Measurements from ENCODE around the gene ZNF765. TPM values are rescaled to one million over a fixed set of nuclear protein-coding genes. Genes with fewer than 3 reads are reported as not detected.
"Not testable (repeated sequence)": the region's sequence is repeated elsewhere in the genome, so short reads cannot be mapped to it uniquely, and the experiment has no call there.

The ZNF765 gene
- total and polyA plus RNA-seq, 2 experiments from 2014 or later: 10.3 to 33.4 TPM

DNA sequence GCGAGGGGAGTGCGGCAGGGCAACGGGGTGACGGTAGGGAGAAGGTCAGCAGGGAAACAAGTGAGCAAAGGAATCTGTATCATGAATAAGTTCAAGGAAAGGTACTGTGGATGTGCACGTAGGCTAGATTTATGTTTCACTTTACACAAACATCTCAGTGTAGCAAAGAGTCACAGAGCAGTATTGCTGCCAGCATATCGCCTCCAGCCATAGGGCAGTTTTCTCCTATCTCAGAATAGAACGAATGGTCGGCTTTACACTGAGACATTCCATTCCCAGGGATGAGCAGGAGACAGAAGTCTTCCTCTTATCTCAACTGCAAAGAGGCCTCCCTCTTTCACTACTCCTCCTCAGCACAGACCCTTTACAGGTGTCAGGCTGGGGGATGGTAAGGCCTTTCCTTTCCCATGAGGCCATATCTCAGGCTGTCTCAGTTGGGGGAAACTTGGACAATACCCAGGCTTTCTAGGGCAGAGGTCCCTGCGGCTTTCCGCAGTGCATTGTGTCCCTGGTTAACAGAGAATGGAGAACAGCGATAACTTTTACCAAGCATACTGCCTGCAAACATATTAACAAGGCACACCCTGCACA lies 65.3 kb downstream of the ZNF765 start:
- not testable (repeated sequence) for H3K4me3 Mint-ChIP-seq; H3K27me3 ChIP-seq (ENCODE audit: insufficient read depth); DNase-seq (ENCODE audit: low spot score); H3K4me3 ChIP-seq; H3K9me2 ChIP-seq (ENCODE audit: insufficient read depth); ATAC-seq; H3K79me2 ChIP-seq (replicated peaks; ENCODE audit: insufficient read depth); H3K27me3 Mint-ChIP-seq (ENCODE audit: insufficient read depth, low read depth, poor library complexity); H3K4me2 ChIP-seq; H3K4me1 ChIP-seq (ENCODE audit: insufficient read depth); H3K27ac ChIP-seq (ENCODE audit: low read depth); H4K20me1 ChIP-seq (replicated peaks; ENCODE audit: insufficient read depth); H2AFZ ChIP-seq
- H3K27ac Mint-ChIP-seq: peak overlapping the region; percentile 4
- H3F3A ChIP-seq (replicated peaks; ENCODE audit: low read depth): 0 out of 2 replicates have a peak, but pooled peaks cover 12% of the 10 kb centered on the region
- peaks cover 26% of the 10 kb centered on the region for H3K4me1 Mint-ChIP-seq
- H3K36me3 ChIP-seq (ENCODE audit: insufficient read depth): peaks cover 23% of the 10 kb centered on the region
- H3K36me3 Mint-ChIP-seq (ENCODE audit: low read depth): peaks cover 43% of the 10 kb centered on the region
- peaks cover 34% of the 10 kb centered on the region for H3K9me3 Mint-ChIP-seq

DNA sequence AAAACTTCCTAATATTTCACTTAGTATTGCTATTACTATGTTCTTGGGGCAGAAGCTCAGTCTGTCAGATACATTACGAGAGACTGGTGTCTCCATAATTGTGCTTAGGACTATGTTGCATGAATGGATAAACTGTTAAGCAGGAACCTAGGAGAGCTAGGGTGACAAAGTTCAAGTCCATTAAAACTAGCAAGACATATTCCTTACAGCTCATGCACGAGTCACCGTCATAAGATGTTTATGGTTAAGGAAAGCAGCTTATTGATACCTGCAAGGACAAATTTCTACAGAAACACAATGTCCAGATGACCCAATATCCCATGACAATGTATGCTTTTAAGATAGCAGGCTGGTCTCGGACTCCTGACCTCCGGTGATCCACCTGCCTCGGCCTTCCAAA lies 66.9 kb downstream of the ZNF765 start:
- Histone ChIP-seq H3K9me2 (ENCODE audit: insufficient read depth) (no peaks in the 10 kb centered on the region), H3K36me3 (ENCODE audit: insufficient read depth) (peaks cover 6% of the 10 kb centered on the region; the same call in 1 of the 2 replicates), H3K4me3 (no peak overlapping the region), H3K27me3 (ENCODE audit: insufficient read depth) (no peaks in the 10 kb centered on the region), H3K4me1 (ENCODE audit: insufficient read depth) (peaks cover 5% of the 10 kb centered on the region), H4K20me1 (replicated peaks; ENCODE audit: insufficient read depth) (no peaks in the 10 kb centered on the region), H3K79me2 (replicated peaks; ENCODE audit: insufficient read depth) (no peaks in the 10 kb centered on the region), H3K4me2 (no peak overlapping the region), H2AFZ (no peak overlapping the region), H3K27ac (ENCODE audit: low read depth) (no peak overlapping the region), H3F3A (replicated peaks; ENCODE audit: low read depth) (0 out of 2 replicates have a peak, but pooled peaks cover 7% of the 10 kb centered on the region)
- Mint-ChIP-seq H3K9me3 (peaks cover 18% of the 10 kb centered on the region), H3K4me1 (peaks cover 30% of the 10 kb centered on the region), H3K27ac (no peak overlapping the region), H3K27me3 (ENCODE audit: insufficient read depth, low read depth, poor library complexity) (peaks cover 6% of the 10 kb centered on the region), H3K4me3 (no peak overlapping the region), H3K36me3 (ENCODE audit: low read depth) (peaks cover 27% of the 10 kb centered on the region)
- DNase-seq (ENCODE audit: low spot score): no peak
- ATAC-seq: no peak
- no peak for TF ChIP-seq JUNB (IDR thresholded peaks at IDR 0.05; ENCODE audit: unreplicated experiment)
- TF ChIP-seq, protein P1, sequence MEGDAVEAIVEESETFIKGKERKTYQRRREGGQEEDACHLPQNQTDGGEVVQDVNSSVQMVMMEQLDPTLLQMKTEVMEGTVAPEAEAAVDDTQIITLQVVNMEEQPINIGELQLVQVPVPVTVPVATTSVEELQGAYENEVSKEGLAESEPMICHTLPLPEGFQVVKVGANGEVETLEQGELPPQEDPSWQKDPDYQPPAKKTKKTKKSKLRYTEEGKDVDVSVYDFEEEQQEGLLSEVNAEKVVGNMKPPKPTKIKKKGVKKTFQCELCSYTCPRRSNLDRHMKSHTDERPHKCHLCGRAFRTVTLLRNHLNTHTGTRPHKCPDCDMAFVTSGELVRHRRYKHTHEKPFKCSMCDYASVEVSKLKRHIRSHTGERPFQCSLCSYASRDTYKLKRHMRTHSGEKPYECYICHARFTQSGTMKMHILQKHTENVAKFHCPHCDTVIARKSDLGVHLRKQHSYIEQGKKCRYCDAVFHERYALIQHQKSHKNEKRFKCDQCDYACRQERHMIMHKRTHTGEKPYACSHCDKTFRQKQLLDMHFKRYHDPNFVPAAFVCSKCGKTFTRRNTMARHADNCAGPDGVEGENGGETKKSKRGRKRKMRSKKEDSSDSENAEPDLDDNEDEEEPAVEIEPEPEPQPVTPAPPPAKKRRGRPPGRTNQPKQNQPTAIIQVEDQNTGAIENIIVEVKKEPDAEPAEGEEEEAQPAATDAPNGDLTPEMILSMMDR (conservative IDR thresholded peaks at IDR 0.05; ENCODE audit: low read depth in 2 of 2): no peak
- TF ChIP-seq, protein P2, sequence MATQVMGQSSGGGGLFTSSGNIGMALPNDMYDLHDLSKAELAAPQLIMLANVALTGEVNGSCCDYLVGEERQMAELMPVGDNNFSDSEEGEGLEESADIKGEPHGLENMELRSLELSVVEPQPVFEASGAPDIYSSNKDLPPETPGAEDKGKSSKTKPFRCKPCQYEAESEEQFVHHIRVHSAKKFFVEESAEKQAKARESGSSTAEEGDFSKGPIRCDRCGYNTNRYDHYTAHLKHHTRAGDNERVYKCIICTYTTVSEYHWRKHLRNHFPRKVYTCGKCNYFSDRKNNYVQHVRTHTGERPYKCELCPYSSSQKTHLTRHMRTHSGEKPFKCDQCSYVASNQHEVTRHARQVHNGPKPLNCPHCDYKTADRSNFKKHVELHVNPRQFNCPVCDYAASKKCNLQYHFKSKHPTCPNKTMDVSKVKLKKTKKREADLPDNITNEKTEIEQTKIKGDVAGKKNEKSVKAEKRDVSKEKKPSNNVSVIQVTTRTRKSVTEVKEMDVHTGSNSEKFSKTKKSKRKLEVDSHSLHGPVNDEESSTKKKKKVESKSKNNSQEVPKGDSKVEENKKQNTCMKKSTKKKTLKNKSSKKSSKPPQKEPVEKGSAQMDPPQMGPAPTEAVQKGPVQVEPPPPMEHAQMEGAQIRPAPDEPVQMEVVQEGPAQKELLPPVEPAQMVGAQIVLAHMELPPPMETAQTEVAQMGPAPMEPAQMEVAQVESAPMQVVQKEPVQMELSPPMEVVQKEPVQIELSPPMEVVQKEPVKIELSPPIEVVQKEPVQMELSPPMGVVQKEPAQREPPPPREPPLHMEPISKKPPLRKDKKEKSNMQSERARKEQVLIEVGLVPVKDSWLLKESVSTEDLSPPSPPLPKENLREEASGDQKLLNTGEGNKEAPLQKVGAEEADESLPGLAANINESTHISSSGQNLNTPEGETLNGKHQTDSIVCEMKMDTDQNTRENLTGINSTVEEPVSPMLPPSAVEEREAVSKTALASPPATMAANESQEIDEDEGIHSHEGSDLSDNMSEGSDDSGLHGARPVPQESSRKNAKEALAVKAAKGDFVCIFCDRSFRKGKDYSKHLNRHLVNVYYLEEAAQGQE (IDR thresholded peaks at IDR 0.05; ENCODE audit: unreplicated experiment): no peak
- no peak for TF ChIP-seq STAT1 (IDR thresholded peaks at IDR 0.05; ENCODE audit: unreplicated experiment)
- TF ChIP-seq, protein P3, sequence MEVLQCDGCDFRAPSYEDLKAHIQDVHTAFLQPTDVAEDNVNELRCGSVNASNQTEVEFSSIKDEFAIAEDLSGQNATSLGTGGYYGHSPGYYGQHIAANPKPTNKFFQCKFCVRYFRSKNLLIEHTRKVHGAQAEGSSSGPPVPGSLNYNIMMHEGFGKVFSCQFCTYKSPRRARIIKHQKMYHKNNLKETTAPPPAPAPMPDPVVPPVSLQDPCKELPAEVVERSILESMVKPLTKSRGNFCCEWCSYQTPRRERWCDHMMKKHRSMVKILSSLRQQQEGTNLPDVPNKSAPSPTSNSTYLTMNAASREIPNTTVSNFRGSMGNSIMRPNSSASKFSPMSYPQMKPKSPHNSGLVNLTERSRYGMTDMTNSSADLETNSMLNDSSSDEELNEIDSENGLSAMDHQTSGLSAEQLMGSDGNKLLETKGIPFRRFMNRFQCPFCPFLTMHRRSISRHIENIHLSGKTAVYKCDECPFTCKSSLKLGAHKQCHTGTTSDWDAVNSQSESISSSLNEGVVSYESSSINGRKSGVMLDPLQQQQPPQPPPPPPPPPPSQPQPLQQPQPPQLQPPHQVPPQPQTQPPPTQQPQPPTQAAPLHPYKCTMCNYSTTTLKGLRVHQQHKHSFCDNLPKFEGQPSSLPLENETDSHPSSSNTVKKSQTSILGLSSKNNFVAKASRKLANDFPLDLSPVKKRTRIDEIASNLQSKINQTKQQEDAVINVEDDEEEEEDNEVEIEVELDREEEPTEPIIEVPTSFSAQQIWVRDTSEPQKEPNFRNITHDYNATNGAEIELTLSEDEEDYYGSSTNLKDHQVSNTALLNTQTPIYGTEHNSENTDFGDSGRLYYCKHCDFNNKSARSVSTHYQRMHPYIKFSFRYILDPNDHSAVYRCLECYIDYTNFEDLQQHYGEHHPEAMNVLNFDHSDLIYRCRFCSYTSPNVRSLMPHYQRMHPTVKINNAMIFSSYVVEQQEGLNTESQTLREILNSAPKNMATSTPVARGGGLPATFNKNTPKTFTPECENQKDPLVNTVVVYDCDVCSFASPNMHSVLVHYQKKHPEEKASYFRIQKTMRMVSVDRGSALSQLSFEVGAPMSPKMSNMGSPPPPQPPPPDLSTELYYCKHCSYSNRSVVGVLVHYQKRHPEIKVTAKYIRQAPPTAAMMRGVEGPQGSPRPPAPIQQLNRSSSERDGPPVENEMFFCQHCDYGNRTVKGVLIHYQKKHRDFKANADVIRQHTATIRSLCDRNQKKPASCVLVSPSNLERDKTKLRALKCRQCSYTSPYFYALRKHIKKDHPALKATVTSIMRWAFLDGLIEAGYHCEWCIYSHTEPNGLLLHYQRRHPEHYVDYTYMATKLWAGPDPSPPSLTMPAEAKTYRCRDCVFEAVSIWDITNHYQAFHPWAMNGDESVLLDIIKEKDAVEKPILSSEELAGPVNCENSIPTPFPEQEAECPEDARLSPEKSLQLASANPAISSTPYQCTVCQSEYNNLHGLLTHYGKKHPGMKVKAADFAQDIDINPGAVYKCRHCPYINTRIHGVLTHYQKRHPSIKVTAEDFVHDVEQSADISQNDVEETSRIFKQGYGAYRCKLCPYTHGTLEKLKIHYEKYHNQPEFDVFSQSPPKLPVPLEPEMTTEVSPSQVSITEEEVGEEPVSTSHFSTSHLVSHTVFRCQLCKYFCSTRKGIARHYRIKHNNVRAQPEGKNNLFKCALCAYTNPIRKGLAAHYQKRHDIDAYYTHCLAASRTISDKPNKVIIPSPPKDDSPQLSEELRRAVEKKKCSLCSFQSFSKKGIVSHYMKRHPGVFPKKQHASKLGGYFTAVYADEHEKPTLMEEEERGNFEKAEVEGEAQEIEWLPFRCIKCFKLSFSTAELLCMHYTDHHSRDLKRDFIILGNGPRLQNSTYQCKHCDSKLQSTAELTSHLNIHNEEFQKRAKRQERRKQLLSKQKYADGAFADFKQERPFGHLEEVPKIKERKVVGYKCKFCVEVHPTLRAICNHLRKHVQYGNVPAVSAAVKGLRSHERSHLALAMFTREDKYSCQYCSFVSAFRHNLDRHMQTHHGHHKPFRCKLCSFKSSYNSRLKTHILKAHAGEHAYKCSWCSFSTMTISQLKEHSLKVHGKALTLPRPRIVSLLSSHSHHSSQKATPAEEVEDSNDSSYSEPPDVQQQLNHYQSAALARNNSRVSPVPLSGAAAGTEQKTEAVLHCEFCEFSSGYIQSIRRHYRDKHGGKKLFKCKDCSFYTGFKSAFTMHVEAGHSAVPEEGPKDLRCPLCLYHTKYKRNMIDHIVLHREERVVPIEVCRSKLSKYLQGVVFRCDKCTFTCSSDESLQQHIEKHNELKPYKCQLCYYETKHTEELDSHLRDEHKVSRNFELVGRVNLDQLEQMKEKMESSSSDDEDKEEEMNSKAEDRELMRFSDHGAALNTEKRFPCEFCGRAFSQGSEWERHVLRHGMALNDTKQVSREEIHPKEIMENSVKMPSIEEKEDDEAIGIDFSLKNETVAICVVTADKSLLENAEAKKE (CRISPR knock-in tag; IDR thresholded peaks at IDR 0.05): no peak
- no peak for TF ChIP-seq CREB1 (CRISPR knock-in tag; IDR thresholded peaks at IDR 0.05; ENCODE audit: low read depth)
- no peak for TF ChIP-seq POLR2AphosphoS5 (IDR thresholded peaks at IDR 0.05; ENCODE audit: low read depth)
- TF ChIP-seq, protein P4, sequence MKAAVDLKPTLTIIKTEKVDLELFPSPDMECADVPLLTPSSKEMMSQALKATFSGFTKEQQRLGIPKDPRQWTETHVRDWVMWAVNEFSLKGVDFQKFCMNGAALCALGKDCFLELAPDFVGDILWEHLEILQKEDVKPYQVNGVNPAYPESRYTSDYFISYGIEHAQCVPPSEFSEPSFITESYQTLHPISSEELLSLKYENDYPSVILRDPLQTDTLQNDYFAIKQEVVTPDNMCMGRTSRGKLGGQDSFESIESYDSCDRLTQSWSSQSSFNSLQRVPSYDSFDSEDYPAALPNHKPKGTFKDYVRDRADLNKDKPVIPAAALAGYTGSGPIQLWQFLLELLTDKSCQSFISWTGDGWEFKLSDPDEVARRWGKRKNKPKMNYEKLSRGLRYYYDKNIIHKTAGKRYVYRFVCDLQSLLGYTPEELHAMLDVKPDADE (IDR thresholded peaks at IDR 0.05): no peak
- no peak for TF ChIP-seq EZH2phosphoT487 (IDR thresholded peaks at IDR 0.05; ENCODE audit: unreplicated experiment)
